ENCODE results near the gene TIGD1.

TIGD1 gene

GRCh38 chr2:232550354-232551249 is at the start of gene TIGD1, which contains the start of gene EIF4E2:
Gene TIGD1, minus strand, starts transcription at chr2:232550557. Its CDS starts 675 bp downstream, at chr2:232549882.
Gene EIF4E2, plus strand, starts transcription at chr2:232550689. Its CDS starts 36 bp downstream, at chr2:232550725.
- peak; percentile 94 for DNase-seq (ENCODE audit: low spot score)

- DNase-seq (ENCODE audit: low spot score): no peak
Measured at GRCh38 chr2:232598293-232598692, 47.9 kb upstream of the TIGD1 start.

- DNase-seq (ENCODE audit: low spot score): no peak
Measured at GRCh38 chr2:232597362-232598079, 47.2 kb upstream of the TIGD1 start.

GRCh38 chr2:232593982-232594381 is 43.6 kb upstream of the TIGD1 start:
- DNase-seq (ENCODE audit: low spot score): no peak

- DNase-seq (ENCODE audit: low spot score): peak; percentile 79
Measured at GRCh38 chr2:232592772-232593395, 42.5 kb upstream of the TIGD1 start.

GRCh38 chr2:232588680-232589585 is 38.6 kb upstream of the TIGD1 start:
- no peak for DNase-seq (ENCODE audit: low spot score)

GRCh38 chr2:232588031-232588430 is 37.7 kb upstream of the TIGD1 start:
- no peak for DNase-seq (ENCODE audit: low spot score)

GRCh38 chr2:232587512-232587911 is 37.2 kb upstream of the TIGD1 start:
- no peak for DNase-seq (ENCODE audit: low spot score)

- no peak for DNase-seq (ENCODE audit: low spot score)
Measured at GRCh38 chr2:232586943-232587505, 36.7 kb upstream of the TIGD1 start.

- no peak for DNase-seq (ENCODE audit: low spot score)
Measured at GRCh38 chr2:232584238-232584637, 33.9 kb upstream of the TIGD1 start.

- DNase-seq (ENCODE audit: low spot score): no peak
Measured at GRCh38 chr2:232581725-232582124, 31.4 kb upstream of the TIGD1 start.

GRCh38 chr2:232580648-232580981 is 30.3 kb upstream of the TIGD1 start:
- DNase-seq (ENCODE audit: low spot score): no peak

- DNase-seq (ENCODE audit: low spot score): no peak
Measured at GRCh38 chr2:232578626-232579025, 28.3 kb upstream of the TIGD1 start.

- DNase-seq (ENCODE audit: low spot score): no peak
Measured at GRCh38 chr2:232577841-232578240, 27.5 kb upstream of the TIGD1 start.

- no peak for DNase-seq (ENCODE audit: low spot score)
Measured at GRCh38 chr2:232576995-232577394, 26.6 kb upstream of the TIGD1 start.

GRCh38 chr2:232575404-232575746 is 25.0 kb upstream of the TIGD1 start:
- DNase-seq (ENCODE audit: low spot score): no peak

GRCh38 chr2:232574674-232575403 is 24.5 kb upstream of the TIGD1 start:
- no peak for DNase-seq (ENCODE audit: low spot score)

GRCh38 chr2:232573771-232574435 is 23.5 kb upstream of the TIGD1 start:
- DNase-seq (ENCODE audit: low spot score): no peak

GRCh38 chr2:232573042-232573441 is 22.7 kb upstream of the TIGD1 start:
- no peak for DNase-seq (ENCODE audit: low spot score)

GRCh38 chr2:232571026-232571474 is 20.7 kb upstream of the TIGD1 start:
- no peak for DNase-seq (ENCODE audit: low spot score)
